Subcutaneous adipose tissue (tissue), 4 donors: ENCODE results near the gene GDAP1L1. TPM values are rescaled to one million over a fixed set of nuclear protein-coding genes. Genes with fewer than 3 reads are reported as not detected.

Source experiments
- total RNA-seq, 4 donors: library from RNA; depleted of rRNA; stranded (reverse); fragments of >200 nt; gene quantifications; one replicate each; pipeline ENCODE4 v1.1.0, GENCODE V29; 2016
- TF ChIP-seq, protein P1 (sequence below): fragments of 450-650 bp; IDR thresholded peaks from one replicate; pipeline ENCODE4 v1.5.1; 2016; ENCODE audit warnings: low read depth, mild to moderate bottlenecking, control low read depth, antibody characterized with exemption, moderate library complexity

Gene GDAP1L1
- total RNA-seq, 4 donors from 2014 or later: not detected

DNA sequence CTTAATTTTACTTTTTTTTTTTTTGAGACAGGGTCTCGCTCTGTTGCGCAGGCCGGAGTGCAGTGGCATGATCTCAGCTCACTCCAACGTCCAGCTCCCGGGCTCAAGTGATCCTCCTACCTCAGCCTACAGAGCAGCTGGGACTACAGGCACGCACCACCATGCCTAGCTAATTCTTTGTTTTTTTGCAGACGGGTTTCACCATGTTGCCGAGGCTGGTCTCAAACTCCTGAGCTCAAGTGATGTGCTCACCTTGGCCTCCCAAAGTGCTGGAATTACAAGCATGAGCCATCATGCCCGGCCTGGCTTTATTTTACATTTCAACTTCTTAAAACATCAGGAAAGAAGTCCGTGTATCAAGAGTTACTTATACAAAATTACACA is 42.3 kb upstream of the GDAP1L1 start:
- TF ChIP-seq, protein P1, sequence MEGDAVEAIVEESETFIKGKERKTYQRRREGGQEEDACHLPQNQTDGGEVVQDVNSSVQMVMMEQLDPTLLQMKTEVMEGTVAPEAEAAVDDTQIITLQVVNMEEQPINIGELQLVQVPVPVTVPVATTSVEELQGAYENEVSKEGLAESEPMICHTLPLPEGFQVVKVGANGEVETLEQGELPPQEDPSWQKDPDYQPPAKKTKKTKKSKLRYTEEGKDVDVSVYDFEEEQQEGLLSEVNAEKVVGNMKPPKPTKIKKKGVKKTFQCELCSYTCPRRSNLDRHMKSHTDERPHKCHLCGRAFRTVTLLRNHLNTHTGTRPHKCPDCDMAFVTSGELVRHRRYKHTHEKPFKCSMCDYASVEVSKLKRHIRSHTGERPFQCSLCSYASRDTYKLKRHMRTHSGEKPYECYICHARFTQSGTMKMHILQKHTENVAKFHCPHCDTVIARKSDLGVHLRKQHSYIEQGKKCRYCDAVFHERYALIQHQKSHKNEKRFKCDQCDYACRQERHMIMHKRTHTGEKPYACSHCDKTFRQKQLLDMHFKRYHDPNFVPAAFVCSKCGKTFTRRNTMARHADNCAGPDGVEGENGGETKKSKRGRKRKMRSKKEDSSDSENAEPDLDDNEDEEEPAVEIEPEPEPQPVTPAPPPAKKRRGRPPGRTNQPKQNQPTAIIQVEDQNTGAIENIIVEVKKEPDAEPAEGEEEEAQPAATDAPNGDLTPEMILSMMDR: no peak

DNA sequence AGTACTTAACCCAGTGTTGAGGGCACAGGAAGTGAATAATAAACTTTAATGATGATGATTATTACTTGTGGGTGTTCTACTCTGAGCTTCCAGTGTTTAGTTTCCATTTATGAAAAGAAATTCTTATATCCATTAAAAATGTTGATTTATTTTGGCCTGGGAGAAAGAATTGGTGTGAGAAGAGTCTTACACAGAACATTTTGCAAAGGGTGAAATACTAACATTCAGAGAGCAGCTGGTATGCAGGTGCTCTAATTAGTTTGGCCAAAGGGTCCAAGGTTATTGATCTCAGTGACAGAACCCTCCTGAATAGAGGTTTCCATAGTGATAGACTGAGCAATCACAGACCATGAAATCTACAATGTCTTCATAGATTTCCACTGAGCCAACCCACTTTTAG is 41.0 kb upstream of the GDAP1L1 start:
- TF ChIP-seq, protein P1: no peak

DNA sequence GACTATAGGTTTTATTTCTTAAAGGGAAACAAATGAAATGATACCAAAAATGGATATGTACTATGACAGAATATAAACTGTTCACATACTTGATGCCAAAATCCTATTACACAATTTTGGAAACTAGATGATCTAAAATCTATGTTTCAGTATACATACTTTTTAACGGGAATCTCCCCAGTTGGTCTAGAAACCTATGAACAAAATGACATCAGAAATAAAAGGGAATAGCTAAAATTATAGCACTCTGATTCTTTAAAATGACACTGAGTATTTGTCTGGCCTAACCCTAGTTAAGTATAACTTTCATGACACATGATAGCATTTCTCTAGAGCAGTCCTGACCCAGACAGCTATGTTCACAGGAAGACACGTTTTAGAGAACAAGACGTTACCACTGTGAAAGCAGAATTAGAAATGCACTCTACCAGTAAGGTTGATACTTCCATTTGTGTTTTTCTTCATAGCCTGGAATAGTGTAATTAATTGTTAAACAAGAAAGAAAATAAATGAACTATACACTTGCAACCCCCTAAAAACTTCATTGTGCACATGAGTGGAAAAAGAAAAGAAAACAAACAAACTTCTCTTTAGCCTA is 39.9 kb upstream of the GDAP1L1 start:
- TF ChIP-seq, protein P1: no peak

DNA sequence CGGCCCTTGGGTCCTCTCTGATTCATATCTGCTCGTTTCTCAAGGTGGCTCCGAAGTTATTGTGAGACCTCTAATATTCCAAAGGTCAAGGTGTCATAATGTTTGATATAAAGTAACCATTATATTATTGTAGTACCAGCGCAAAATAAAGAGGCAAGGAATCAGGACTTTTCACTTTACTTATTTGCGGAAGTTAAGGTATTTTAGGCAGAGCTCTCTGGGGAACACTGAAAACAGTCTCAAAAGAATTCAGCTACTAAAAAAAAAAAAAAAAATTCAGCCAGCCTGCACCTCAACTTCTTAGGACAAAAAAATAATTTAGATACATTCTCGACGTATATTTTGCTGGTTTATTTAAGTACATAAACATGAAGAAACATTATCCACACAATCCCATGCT is 38.9 kb upstream of the GDAP1L1 start:
- TF ChIP-seq, protein P1: no peak

DNA sequence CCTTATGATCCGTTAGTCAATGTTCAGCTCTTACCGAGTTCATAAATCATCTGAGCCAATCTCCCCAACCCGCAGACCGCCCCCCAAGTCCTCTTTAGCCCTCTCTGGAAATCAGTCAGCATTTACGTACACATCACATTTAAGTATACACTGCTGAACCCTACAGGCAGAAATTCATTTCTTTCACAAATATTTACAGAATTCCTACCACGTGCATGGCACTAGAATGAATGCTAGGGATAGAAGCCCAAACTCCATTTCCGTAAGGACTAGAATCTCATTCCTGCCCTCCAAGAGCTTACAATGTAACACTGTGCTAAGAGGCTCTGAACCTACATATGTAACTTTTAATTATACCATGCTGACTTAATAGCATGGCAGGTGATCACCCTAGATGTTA is 38.3 kb upstream of the GDAP1L1 start:
- TF ChIP-seq, protein P1: no peak

DNA sequence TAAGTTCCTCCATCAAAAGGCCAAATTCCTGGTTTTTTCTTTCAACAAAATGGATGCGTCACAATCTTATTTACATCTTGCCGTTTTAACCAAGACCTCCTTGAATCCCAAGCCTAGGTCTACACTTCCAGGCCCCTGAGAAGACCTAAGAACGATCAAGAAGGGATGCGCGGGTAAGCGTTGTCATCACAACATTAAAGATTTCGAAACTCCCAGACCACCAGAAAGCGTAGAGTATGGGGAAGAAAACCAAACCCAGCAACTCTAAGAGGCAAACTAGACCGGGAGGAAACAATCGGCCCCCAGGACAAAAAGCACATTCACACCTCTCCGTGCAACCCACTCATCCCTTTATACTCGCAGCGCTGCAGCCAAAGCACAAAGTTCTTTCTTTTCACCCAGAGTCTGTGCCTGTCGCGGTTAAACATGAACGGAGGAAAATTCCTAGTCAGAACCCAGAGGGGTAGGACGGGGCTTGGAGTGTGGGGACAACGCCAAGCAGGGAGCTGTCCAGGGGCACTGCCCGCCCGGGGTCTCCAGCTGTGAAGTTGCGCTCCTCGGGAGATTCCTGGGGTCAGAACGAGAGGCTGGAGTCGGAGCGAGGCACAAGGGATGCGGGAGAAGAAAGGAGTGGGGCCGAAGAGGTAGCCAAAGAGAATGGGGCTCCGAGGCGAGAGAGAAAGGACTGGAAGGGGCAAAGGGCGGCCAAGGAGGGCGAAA is 37.3 kb upstream of the GDAP1L1 start:
- TF ChIP-seq, protein P1: no peak

DNA sequence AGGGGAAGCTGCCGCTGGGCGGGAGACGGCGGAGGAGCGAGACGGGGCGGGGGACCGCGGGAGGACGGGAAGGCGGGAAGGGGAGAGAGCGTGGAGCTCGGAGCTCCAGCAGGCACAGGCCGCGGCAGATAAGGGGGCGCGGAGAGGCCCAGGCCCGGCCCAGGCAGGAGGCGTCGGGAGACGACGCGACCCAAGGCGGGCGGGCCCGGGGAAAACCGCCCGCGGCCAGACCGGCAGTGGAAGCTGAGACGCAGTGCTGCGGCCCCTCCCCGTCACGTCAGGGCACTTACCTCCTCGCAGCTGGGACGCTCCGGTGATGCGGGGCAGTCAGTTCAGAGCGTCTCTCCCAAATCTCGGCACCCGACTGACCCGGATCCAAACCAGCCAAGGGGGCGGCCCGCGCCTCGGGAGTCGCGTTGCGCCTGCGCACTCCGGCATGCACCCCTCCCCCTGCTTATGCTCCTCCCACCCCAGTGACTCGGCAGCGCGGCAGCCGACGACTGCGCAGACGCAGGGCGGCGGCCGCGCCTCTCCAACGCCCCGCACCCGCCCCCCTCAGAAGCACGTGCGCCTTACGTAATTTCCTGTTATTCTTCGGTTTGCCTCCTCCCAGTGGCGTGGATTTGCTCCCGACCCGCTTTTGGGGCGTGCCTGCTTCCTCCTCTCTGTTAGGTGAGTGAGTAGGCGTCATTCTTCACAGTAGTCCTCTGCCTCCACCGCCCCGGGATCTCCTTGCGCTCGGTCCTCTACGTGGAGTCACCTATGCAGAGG is 36.5 kb upstream of the GDAP1L1 start, which contains the start of gene OSER1:
Gene OSER1, minus strand, starts transcription at position 366 of the 771 bp plus-strand sequence. CDS start 3,814 bp downstream, outside the sequence.
- TF ChIP-seq, protein P1: no peak
